K562 (cell line): ENCODE measurements around the gene PTBP3. TPM values are rescaled to one million over a fixed set of nuclear protein-coding genes. Genes with fewer than 3 reads are reported as not detected.

Experiments used
- ATF1 ChIP-seq, 2 experiments: fragments of 450-650 bp in 1 of 2; IDR thresholded peaks; 2 replicates each; pipeline ENCODE4 v1.6.1; 2016; ENCODE audit warnings: missing compliant biosample characterization in 1 of 2, missing genetic modification characterization in 1 of 2
- CHD1 ChIP-seq: fragments of 200-600 bp; sonication (generic); IDR thresholded peaks from one replicate; pipeline ENCODE4 v1.6.1; 2012; ENCODE audit warnings: mild to moderate bottlenecking, moderate library complexity, low read length, inconsistent platforms
- ELF1 ChIP-seq: fragments of 200-800 bp; sonication (Bioruptor generic); IDR thresholded peaks from 2 replicates; pipeline ENCODE4 v1.6.1; 2016; ENCODE audit warnings: missing genetic modification characterization, missing compliant biosample characterization
- FOSL1 ChIP-seq: fragments of 200-800 bp; sonication (Bioruptor generic); conservative IDR thresholded peaks from 2 replicates; pipeline ENCODE4 v1.6.1; 2016; ENCODE audit warnings: missing genetic modification characterization, missing compliant biosample characterization
- HDAC1 ChIP-seq, 2 experiments: fragments of 450-650 bp; IDR thresholded peaks; 2 replicates each; pipeline ENCODE4 v1.6.1; 2016 to 2017; ENCODE audit warnings: inconsistent platforms in 1 of 2, mild to moderate bottlenecking in 1 of 2, moderate library complexity in 1 of 2
- IFI16 ChIP-seq: fragments of 250-450 bp; sonication (Bioruptor Pico); IDR thresholded peaks from 2 replicates; pipeline ENCODE4 v2.1.2; 2022; ENCODE audit warnings: mild to moderate bottlenecking, inconsistent platforms
- JUN ChIP-seq, 2 experiments: sonication (generic) in 1 of 2; formaldehyde crosslinking in 1 of 2; IDR thresholded peaks; 2 replicates each; pipeline versions ENCODE4 v1.6.1 to v1.8.0; 2012 to 2022; ENCODE audit warnings: borderline replicate concordance in 2 of 2, mild to moderate bottlenecking in 2 of 2, improper control_type of control experiment in 1 of 2, low read depth in 1 of 2, low read length in 1 of 2, missing genetic modification reagents in 1 of 2
- KAT7 ChIP-seq: sonication (generic); formaldehyde crosslinking; IDR thresholded peaks from 2 replicates; pipeline ENCODE4 v1.8.0; 2022; ENCODE audit warnings: missing genetic modification reagents, mild to moderate bottlenecking, borderline replicate concordance
- MEF2A ChIP-seq: IDR thresholded peaks from 2 replicates; pipeline ENCODE4 v1.6.1; 2011; ENCODE audit warnings: low read depth, mild to moderate bottlenecking, low read length, moderate library complexity; ENCODE audit not compliant: control insufficient read depth
- NCOA4 ChIP-seq: fragments of 450-650 bp; IDR thresholded peaks from 2 replicates; pipeline ENCODE4 v1.6.1; 2018; ENCODE audit warnings: mild to moderate bottlenecking; ENCODE audit not compliant: partially characterized antibody
- NCOA6 ChIP-seq: fragments of 450-650 bp; IDR thresholded peaks from 2 replicates; pipeline ENCODE4 v1.6.1; 2017; ENCODE audit warnings: mild to moderate bottlenecking
- SAP30 ChIP-seq: fragments of 200-600 bp; sonication (generic); IDR thresholded peaks from 2 replicates; pipeline ENCODE4 v1.6.1; 2012; ENCODE audit warnings: borderline replicate concordance, low read depth, mild to moderate bottlenecking, moderate library complexity, low read length, control low read depth, inconsistent platforms; ENCODE audit not compliant: insufficient read depth, poor library complexity, severe bottlenecking
- STAG1 ChIP-seq: sonication (generic); formaldehyde crosslinking; IDR thresholded peaks from 2 replicates; pipeline ENCODE4 v1.5.0; 2020; ENCODE audit warnings: missing genetic modification reagents, borderline replicate concordance
- YY1 ChIP-seq, 3 experiments: IDR thresholded peaks; 2 replicates each; pipeline ENCODE4 v1.6.1; 2011; ENCODE audit warnings: low read length in 2 of 3, mild to moderate bottlenecking in 2 of 3, moderate library complexity in 2 of 3, borderline replicate concordance in 1 of 3, control low read depth in 1 of 3, low read depth in 1 of 3; ENCODE audit not compliant: insufficient read depth in 3 of 3, insufficient replicate concordance in 2 of 3, control insufficient read depth in 1 of 3, insufficient read length in 1 of 3; ENCODE audit errors: extremely low read depth in 1 of 3
- ZFP36 ChIP-seq: fragments of 150-350 bp; IDR thresholded peaks from 2 replicates; pipeline ENCODE4 v1.6.1; 2018; ENCODE audit warnings: low read length, low read depth; ENCODE audit not compliant: partially characterized antibody
- ZNF124 ChIP-seq: sonication (generic); formaldehyde crosslinking; IDR thresholded peaks from 2 replicates; pipeline ENCODE4 v1.8.1; 2022; ENCODE audit warnings: missing genetic modification reagents
- ZNF253 ChIP-seq: fragments of 250-450 bp; sonication (Bioruptor Pico); conservative IDR thresholded peaks from 2 replicates; pipeline ENCODE4 v1.6.1; 2021; ENCODE audit warnings: mild to moderate bottlenecking
- ZNF282 ChIP-seq: sonication (generic); formaldehyde crosslinking; IDR thresholded peaks from 2 replicates; pipeline ENCODE4 v1.8.1; 2023; ENCODE audit warnings: missing genetic modification reagents
- polyA plus RNA-seq, 8 experiments: library from polyadenylated mRNA; depleted of rRNA in 4 of 8; stranded (reverse) in 5 of 8; unstranded in 3 of 8; fragments of >200 nt; fragmentation: Nextera tagmentation in 2 of 8; fragmentation: Illumina TruSeq in 1 of 8; extraction: Ambion mirVana in 2 of 8; extraction: Trizol in 1 of 8; gene quantifications; 2 replicates each; pipeline versions ENCODE4 v1.2.1 to v1.2.3, GENCODE V29; 2011 to 2014; ENCODE audit warnings: inconsistent platforms in 1 of 8, missing spikeins in 1 of 8
- total RNA-seq, 7 experiments: library from RNA; depleted of rRNA in 6 of 7; stranded (reverse); fragments of >200 nt in 6 of 7; fragmentation: Illumina TruSeq in 2 of 7; extraction: Trizol in 2 of 7; gene quantifications; 2 replicates each; pipeline versions ENCODE4 v1.2.1 to v1.2.3, GENCODE V29; 2011 to 2021; ENCODE audit warnings: low replicate concordance in 1 of 7
- TF ChIP-seq, protein P1 (sequence below): fragments of 450-650 bp; IDR thresholded peaks from 2 replicates; pipeline ENCODE4 v1.6.1; 2018; ENCODE audit not compliant: partially characterized antibody
- TF ChIP-seq, protein P2 (sequence below): sonication (generic); formaldehyde crosslinking; IDR thresholded peaks from 2 replicates; pipeline ENCODE4 v1.8.0; 2022; ENCODE audit warnings: missing genetic modification reagents, mild to moderate bottlenecking, moderate library complexity, borderline replicate concordance
- TF ChIP-seq, protein P3 (sequence below): IDR thresholded peaks from 2 replicates; pipeline ENCODE4 v1.6.1; 2011; ENCODE audit not compliant: insufficient read length; ENCODE audit errors: extremely low read depth

The PTBP3 gene
- total and polyA plus RNA-seq, 9 of the 15 experiments (the other 6 are each of a cell fraction or from before 2014, with no cell fraction given), result 22.4 to 132 (median 68.0) TPM

GRCh38 chr9:112174222-112174964, 159.0 kb downstream of the PTBP3 start (continued):
- TF ChIP-seq KAT7 (no peak), SAP30 (no peak), NCOA4 (no peak), YY1 (IDR thresholded peaks at IDR 0.05; ENCODE audit: borderline replicate concordance in 1 of 3, control insufficient read depth in 1 of 3, extremely low read depth in 1 of 3, insufficient read depth in 3 of 3, insufficient read length in 1 of 3, insufficient replicate concordance in 2 of 3, low read depth in 1 of 3, low read length in 2 of 3) (peak in 2 of 3 experiments; percentile 63 to 65), ELF1 (tag) (peak; percentile 70), CHD1 (no peak), MEF2A (no peak), HDAC1 (IDR thresholded peaks at IDR 0.05) (peak in 1 of 2 experiments; percentile 25; a peak in 1 of 4 replicates), IFI16 (CRISPR knock-in tag) (no peak), ZNF253 (CRISPR knock-in tag) (no peak), ZNF282 (CRISPR knock-in tag) (no peak), FOSL1 (tag) (peak; percentile 58), STAG1 (CRISPR knock-in tag) (no peak), ATF1 (CRISPR knock-in tag; IDR thresholded peaks at IDR 0.05) (no peak), ATF1 (tag; IDR thresholded peaks at IDR 0.05) (peak; percentile 16; the same call in 1 of the 2 replicates), ZFP36 (no peak), ZNF124 (CRISPR knock-in tag) (no peak), JUN (IDR thresholded peaks at IDR 0.05; ENCODE audit: borderline replicate concordance, low read depth, low read length) (no peak), JUN (CRISPR knock-in tag; IDR thresholded peaks at IDR 0.05; ENCODE audit: borderline replicate concordance) (no peak), NCOA6 (no peak)
- TF ChIP-seq, protein P1, sequence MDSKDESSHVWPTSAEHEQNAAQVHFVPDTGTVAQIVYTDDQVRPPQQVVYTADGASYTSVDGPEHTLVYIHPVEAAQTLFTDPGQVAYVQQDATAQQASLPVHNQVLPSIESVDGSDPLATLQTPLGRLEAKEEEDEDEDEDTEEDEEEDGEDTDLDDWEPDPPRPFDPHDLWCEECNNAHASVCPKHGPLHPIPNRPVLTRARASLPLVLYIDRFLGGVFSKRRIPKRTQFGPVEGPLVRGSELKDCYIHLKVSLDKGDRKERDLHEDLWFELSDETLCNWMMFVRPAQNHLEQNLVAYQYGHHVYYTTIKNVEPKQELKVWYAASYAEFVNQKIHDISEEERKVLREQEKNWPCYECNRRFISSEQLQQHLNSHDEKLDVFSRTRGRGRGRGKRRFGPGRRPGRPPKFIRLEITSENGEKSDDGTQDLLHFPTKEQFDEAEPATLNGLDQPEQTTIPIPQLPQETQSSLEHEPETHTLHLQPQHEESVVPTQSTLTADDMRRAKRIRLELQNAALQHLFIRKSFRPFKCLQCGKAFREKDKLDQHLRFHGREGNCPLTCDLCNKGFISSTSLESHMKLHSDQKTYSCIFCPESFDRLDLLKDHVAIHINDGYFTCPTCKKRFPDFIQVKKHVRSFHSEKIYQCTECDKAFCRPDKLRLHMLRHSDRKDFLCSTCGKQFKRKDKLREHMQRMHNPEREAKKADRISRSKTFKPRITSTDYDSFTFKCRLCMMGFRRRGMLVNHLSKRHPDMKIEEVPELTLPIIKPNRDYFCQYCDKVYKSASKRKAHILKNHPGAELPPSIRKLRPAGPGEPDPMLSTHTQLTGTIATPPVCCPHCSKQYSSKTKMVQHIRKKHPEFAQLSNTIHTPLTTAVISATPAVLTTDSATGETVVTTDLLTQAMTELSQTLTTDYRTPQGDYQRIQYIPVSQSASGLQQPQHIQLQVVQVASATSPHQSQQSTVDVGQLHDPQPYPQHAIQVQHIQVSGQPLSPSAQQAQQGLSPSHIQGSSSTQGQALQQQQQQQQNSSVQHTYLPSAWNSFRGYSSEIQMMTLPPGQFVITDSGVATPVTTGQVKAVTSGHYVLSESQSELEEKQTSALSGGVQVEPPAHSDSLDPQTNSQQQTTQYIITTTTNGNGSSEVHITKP, result no peak
- TF ChIP-seq, protein P2, sequence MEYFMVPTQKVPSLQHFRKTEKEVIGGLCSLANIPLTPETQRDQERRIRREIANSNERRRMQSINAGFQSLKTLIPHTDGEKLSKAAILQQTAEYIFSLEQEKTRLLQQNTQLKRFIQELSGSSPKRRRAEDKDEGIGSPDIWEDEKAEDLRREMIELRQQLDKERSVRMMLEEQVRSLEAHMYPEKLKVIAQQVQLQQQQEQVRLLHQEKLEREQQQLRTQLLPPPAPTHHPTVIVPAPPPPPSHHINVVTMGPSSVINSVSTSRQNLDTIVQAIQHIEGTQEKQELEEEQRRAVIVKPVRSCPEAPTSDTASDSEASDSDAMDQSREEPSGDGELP (CRISPR knock-in tag), result peak; percentile 41; the same call in 1 of the 2 replicates
- TF ChIP-seq, protein P3, sequence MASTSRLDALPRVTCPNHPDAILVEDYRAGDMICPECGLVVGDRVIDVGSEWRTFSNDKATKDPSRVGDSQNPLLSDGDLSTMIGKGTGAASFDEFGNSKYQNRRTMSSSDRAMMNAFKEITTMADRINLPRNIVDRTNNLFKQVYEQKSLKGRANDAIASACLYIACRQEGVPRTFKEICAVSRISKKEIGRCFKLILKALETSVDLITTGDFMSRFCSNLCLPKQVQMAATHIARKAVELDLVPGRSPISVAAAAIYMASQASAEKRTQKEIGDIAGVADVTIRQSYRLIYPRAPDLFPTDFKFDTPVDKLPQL, result no peak
